GM20431 (cell line): ENCODE data around the gene GPX3.

Experiments used
- in situ Hi-C: fragments of 300-500 bp; cut with MseI, MboI; formaldehyde crosslinking; loops from one replicate; pipeline ENCODE4 v1.15.0; 2020; ENCODE audit warnings: low sequenced_read_pairs; ENCODE audit not compliant: unreplicated experiment

Gene GPX3

GRCh38 chr5:151053796-151054462, 33.5 kb downstream of the GPX3 start:
- in situ Hi-C loops: loop anchor here (10.0 kb wide), 1 partner anchor 61 kb away; no protein-coding TSS in a partner anchor

DNA sequence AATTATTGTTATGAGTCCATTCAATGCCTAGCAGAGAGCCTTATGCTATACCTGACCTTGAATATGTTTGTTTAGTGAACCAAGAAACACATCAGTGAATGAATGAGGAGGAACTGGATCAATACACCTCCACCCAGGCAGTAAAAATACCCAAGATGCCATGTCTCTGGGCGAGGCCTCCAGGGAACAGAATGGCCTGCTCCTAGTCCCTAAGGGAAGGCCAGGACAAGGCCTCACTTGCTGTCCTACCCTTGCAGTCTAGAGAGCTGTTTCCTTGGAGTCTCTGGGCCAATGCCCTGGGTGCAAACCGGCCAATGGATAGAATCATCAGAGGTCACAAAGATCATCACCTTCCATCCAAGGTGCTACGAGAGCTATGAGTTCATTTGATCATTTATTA, 34.3 kb downstream of the GPX3 start:
- in situ Hi-C loops: loop anchor here (10.0 kb wide), 1 partner anchor 60 kb away; no protein-coding TSS in a partner anchor

DNA sequence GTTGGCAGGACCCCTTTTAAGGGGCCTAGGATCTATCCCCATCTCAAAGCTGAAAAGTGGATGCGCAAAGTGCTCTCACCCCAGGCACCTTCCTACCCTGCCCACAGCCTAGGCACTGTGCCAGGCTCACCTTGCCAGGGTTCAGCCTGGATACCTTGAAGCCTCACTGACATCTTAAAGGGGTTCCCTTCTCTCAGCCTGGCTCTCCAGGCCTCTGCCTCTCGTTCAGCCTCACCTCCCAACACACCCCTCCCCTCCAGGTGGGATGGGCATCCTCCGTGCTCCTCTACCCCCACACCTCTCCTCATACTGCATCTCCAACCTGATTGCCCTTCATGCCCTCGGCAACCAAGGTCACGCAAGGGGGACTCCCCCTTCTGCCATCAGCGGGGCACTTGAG, 34.9 kb downstream of the GPX3 start:
- in situ Hi-C loops: loop anchor here (10.0 kb wide), 1 partner anchor 59 kb away; no protein-coding TSS in a partner anchor

- in situ Hi-C loops: loop anchor here (10.0 kb wide), 1 partner anchor 58 kb away; no protein-coding TSS in a partner anchor
These were observed 36.3 kb downstream of the GPX3 start for GRCh38 chr5:151056379-151057325.

GRCh38 chr5:151058301-151058700, 37.9 kb downstream of the GPX3 start:
- in situ Hi-C loops: loop anchor here (10.0 kb wide), 1 partner anchor 56 kb away; no protein-coding TSS in a partner anchor

DNA sequence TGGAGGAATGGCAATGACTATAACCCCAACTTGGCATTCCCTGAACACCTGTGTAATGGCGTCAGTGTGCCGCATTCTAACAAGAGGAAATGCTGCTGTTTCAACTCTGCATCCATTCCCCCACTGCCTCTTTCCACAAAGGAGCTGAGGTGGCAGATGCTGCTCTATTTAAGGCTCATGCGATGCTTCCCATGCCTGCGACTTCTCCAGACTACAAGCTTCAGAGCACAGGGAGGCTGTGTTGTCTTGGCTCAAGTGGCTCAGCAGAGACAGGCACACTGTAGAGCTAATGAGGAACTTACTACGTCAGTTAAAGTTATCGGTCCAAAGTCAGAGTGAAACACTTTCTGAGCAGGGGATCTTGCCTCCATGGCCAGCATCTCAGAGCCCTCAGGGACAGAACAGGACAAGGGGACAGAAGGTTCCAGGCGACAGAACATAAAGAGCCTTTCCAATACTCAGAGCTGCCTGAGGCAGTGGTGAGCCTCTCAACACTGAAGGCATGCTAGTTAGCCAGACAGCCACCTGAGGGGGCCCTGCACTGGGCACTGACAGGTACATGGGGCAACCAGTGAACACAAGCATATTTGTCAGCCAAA, 38.6 kb downstream of the GPX3 start:
- in situ Hi-C loops: loop anchor here (10.0 kb wide), 1 partner anchor 56 kb away; no protein-coding TSS in a partner anchor

DNA sequence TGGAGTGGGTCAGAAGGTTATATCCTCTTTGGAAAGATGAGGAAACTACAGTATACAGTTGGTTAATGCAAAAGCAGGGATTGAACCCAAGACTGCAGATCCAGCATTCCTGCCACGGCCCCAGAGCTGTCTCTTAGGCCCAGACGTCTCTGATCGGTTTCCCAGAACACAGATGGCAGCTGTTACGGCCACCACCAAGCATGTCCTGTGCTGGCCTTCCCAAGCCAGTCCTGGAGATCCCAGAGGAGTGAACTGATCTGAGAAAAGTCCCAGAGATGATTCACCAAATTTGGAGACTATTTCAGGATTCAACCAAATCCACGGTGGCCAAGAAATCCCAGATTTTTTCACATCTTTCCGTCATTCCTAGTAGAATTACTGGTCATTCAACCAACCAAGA, 40.4 kb downstream of the GPX3 start:
- in situ Hi-C loops: no loop called here

GRCh38 chr5:151062405-151063141, 42.2 kb downstream of the GPX3 start:
- in situ Hi-C loops: no loop called here

- in situ Hi-C loops: no loop called here
These were observed 43.0 kb downstream of the GPX3 start for GRCh38 chr5:151063142-151063989.

- in situ Hi-C loops: no loop called here
These were observed 44.6 kb downstream of the GPX3 start for GRCh38 chr5:151064916-151065499.

DNA sequence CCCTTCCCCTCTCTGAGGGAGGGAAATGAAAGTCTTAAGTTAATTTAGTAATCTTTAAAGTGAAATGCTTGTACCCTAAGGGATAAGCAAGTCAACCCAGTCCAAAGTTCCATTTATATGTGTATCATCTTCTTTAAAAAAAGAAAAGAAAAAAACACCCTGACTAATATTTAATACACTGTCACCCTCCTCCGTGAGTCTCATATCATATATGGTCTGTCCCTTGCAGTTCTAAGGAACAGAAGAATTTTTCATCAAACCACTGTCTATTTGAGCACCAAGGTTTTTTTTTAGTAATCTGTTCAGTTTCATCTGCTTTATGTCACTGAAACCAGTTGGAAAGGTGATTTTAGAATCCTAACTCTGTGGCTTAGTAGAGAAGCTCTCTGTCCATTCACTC, 45.2 kb downstream of the GPX3 start:
- in situ Hi-C loops: no loop called here

- in situ Hi-C loops: no loop called here
These were observed 46.5 kb downstream of the GPX3 start for GRCh38 chr5:151066920-151067319.

DNA sequence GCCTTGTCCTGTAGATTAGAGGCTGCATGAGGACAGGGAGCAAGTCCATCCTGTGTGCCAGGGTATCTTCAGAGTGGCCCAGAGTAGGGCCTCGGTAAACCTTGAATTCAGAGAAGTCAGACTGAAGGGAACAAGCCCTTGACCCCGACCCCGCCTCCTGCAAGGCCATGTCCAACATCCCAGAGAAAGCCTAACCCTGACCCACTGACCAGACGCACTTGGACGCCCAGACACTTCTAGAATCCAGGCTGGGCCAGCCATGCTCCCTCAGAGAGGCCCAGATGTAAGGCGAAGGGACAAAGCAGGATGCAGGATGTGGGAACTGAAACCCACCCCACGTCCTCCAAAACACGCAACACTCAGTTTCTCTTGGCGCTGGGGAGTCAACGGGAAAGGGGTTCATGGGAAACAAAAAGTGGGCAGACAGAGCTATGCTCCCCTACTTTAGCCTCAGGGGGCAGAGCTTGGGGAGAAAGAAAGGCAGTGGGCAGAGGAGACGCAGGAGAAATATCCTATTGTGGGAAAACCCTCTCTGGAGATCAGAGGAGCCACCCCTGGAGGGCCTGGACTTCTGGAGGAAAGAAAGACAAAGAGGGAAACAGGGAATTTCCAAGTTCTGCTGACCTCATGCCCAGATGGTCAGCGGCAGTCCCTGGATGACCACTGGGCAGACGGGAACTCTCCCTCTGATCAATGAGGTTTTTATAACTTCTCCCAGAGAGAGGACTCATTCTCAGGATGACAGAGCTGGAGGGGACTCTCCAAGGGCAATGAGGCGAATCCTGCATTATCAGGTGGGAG, 47.4 kb downstream of the GPX3 start:
- in situ Hi-C loops: no loop called here

GRCh38 chr5:151068433-151069197, 48.2 kb downstream of the GPX3 start:
- in situ Hi-C loops: no loop called here

- in situ Hi-C loops: no loop called here
These were observed 50.1 kb downstream of the GPX3 start for GRCh38 chr5:151070449-151070848.

GRCh38 chr5:151071021-151071420, 50.6 kb downstream of the GPX3 start:
- in situ Hi-C loops: no loop called here
